Glutamatergic neuron (in vitro differentiated cells): Measurements from ENCODE around the gene FBXO44. TPM values are rescaled to one million over a fixed set of nuclear protein-coding genes. Genes with fewer than 3 reads are reported as not detected.

Source experiments
- DNase-seq: peaks from one replicate; pipeline ENCODE4 v3.0.0; 2022
- H3K27ac Mint-ChIP-seq: one replicate; pipeline ENCODE4 v1.8.0; 2020; ENCODE audit warnings: mild to moderate bottlenecking, mixed read lengths, inconsistent platforms; ENCODE audit not compliant: unreplicated experiment
- H3K27me3 Mint-ChIP-seq: one replicate; pipeline ENCODE4 v1.8.0; 2020; ENCODE audit warnings: mild to moderate bottlenecking, moderate library complexity, mixed read lengths, inconsistent platforms; ENCODE audit not compliant: unreplicated experiment
- H3K36me3 Mint-ChIP-seq: one replicate; pipeline ENCODE4 v1.8.0; 2020; ENCODE audit warnings: mild to moderate bottlenecking, mixed read lengths, inconsistent platforms; ENCODE audit not compliant: unreplicated experiment
- H3K4me1 Mint-ChIP-seq: one replicate; pipeline ENCODE4 v1.8.0; 2020; ENCODE audit warnings: mild to moderate bottlenecking, low read depth, mixed read lengths, inconsistent platforms; ENCODE audit not compliant: unreplicated experiment
- H3K4me3 Mint-ChIP-seq: one replicate; pipeline ENCODE4 v1.8.0; 2020; ENCODE audit warnings: mild to moderate bottlenecking, mixed read lengths, inconsistent platforms; ENCODE audit not compliant: unreplicated experiment
- H3K9me3 Mint-ChIP-seq: one replicate; pipeline ENCODE4 v1.8.0; 2020; ENCODE audit warnings: mild to moderate bottlenecking, moderate library complexity, mixed read lengths, inconsistent platforms; ENCODE audit not compliant: unreplicated experiment
- CTCF ChIP-seq: fragments of 200-600 bp; sonication (generic); IDR thresholded peaks from one replicate; pipeline ENCODE4 v1.5.0; 2021; ENCODE audit not compliant: partially characterized antibody, unreplicated experiment
- total RNA-seq: library from RNA; stranded (reverse); fragmentation: NEBNext Ultra II Directional; extraction: Animal tissue kit (Norgen Biotek cat#: 25700); gene quantifications from one replicate; pipeline ENCODE4 v1.2.1, GENCODE V29; 2021; ENCODE audit not compliant: unreplicated experiment

Gene FBXO44
- total RNA-seq, 1 donor from 2014 or later: 51.7 TPM

- DNase-seq: no peak
- H3K4me1 Mint-ChIP-seq: peaks cover 2% of the 10 kb centered on the region
- H3K36me3 Mint-ChIP-seq: peaks cover 7% of the 10 kb centered on the region
- H3K9me3 Mint-ChIP-seq: no peaks in the 10 kb centered on the region
- H3K27me3 Mint-ChIP-seq: peaks cover 3% of the 10 kb centered on the region
- H3K4me3 Mint-ChIP-seq: no peak overlapping the region
- no peak for TF ChIP-seq CTCF
- no peak overlapping the region for H3K27ac Mint-ChIP-seq
These were observed 42.9 kb upstream of the FBXO44 start for GRCh38 chr1:11611638-11612327.

GRCh38 chr1:11613347-11613746 is 41.3 kb upstream of the FBXO44 start:
- Mint-ChIP-seq H3K27me3 (peaks cover 6% of the 10 kb centered on the region), H3K27ac (no peak overlapping the region), H3K9me3 (no peaks in the 10 kb centered on the region), H3K36me3 (peaks cover 4% of the 10 kb centered on the region), H3K4me1 (peaks cover 6% of the 10 kb centered on the region), H3K4me3 (no peak overlapping the region)
- no peak for DNase-seq
- no peak for TF ChIP-seq CTCF

- H3K4me1 Mint-ChIP-seq: peaks cover 6% of the 10 kb centered on the region
- H3K27me3 Mint-ChIP-seq: peaks cover 6% of the 10 kb centered on the region
- no peaks in the 10 kb centered on the region for H3K36me3 Mint-ChIP-seq
- no peaks in the 10 kb centered on the region for H3K9me3 Mint-ChIP-seq
- DNase-seq: no peak
- H3K27ac Mint-ChIP-seq: no peak overlapping the region
- no peak overlapping the region for H3K4me3 Mint-ChIP-seq
- TF ChIP-seq CTCF: no peak
These were observed 39.6 kb upstream of the FBXO44 start for GRCh38 chr1:11615090-11615489.

- no peaks in the 10 kb centered on the region for H3K9me3 Mint-ChIP-seq
- DNase-seq: no peak
- H3K4me1 Mint-ChIP-seq: peaks cover 5% of the 10 kb centered on the region
- no peak overlapping the region for H3K4me3 Mint-ChIP-seq
- no peak for TF ChIP-seq CTCF
- H3K36me3 Mint-ChIP-seq: no peaks in the 10 kb centered on the region
- peaks cover 3% of the 10 kb centered on the region for H3K27me3 Mint-ChIP-seq
- H3K27ac Mint-ChIP-seq: peak overlapping the region; percentile 80
These were observed 37.9 kb upstream of the FBXO44 start for GRCh38 chr1:11616766-11617165.

- no peak for DNase-seq
- H3K4me3 Mint-ChIP-seq: no peak overlapping the region
- H3K36me3 Mint-ChIP-seq: no peaks in the 10 kb centered on the region
- H3K27ac Mint-ChIP-seq: peak overlapping the region; percentile 80
- peaks cover 4% of the 10 kb centered on the region for H3K9me3 Mint-ChIP-seq
- H3K27me3 Mint-ChIP-seq: peaks cover 3% of the 10 kb centered on the region
- no peak for TF ChIP-seq CTCF
- H3K4me1 Mint-ChIP-seq: peaks cover 10% of the 10 kb centered on the region
These were observed 37.4 kb upstream of the FBXO44 start for GRCh38 chr1:11617314-11617713.
